Activated CD4-positive, alpha-beta memory T cell treated with anti-CD3 and anti-CD28 coated beads for 36 hours (primary cell): ENCODE results near the gene CHRNA5. TPM values are rescaled to one million over a fixed set of nuclear protein-coding genes. Genes with fewer than 3 reads are reported as not detected.

Experiments used
- CTCF ChIA-PET: fragments of 350-600 bp; sonication (Branson Sonifier 250); formaldehyde crosslinking; loops from one replicate; lab custom pipeline; 2021; ENCODE audit warnings: antibody characterized with exemption, inconsistent platforms; lab: Charles Lee
- POLR2A ChIA-PET: fragments of 350-600 bp; sonication (Branson Sonifier 250); formaldehyde crosslinking; loops from one replicate; lab custom pipeline; 2021; ENCODE audit warnings: antibody characterized with exemption; lab: Charles Lee
- DNase-seq: peaks from one replicate; pipeline ENCODE4 v3.0.0-alpha.2; 2020
- H3K27ac Mint-ChIP-seq: one replicate; pipeline ENCODE4 v1.8.0; 2021; ENCODE audit warnings: mixed read lengths
- H3K27me3 Mint-ChIP-seq: one replicate; pipeline ENCODE4 v1.8.0; 2021; ENCODE audit warnings: mixed read lengths
- H3K36me3 Mint-ChIP-seq: one replicate; pipeline ENCODE4 v1.8.0; 2021; ENCODE audit warnings: mixed read lengths
- H3K4me1 Mint-ChIP-seq: one replicate; pipeline ENCODE4 v1.8.0; 2021; ENCODE audit warnings: low read depth, mixed read lengths
- H3K4me3 Mint-ChIP-seq: one replicate; pipeline ENCODE4 v1.8.0; 2021; ENCODE audit warnings: mild to moderate bottlenecking, mixed read lengths
- H3K9me3 Mint-ChIP-seq: one replicate; pipeline ENCODE4 v1.8.0; 2021; ENCODE audit warnings: mixed read lengths
- intact Hi-C: fragments of 100-400 bp; cut with micrococcal nuclease; formaldehyde crosslinking; loops from one replicate; pipeline ENCODE4 v1.15.1; 2023
- total RNA-seq, 2 experiments: library from RNA; stranded (reverse); gene quantifications; one replicate each; pipeline ENCODE4 v1.2.3, GENCODE V29; 2021

Gene CHRNA5
- total RNA-seq, 2 experiments from 2014 or later: 4.0 to 4.5 TPM

DNA sequence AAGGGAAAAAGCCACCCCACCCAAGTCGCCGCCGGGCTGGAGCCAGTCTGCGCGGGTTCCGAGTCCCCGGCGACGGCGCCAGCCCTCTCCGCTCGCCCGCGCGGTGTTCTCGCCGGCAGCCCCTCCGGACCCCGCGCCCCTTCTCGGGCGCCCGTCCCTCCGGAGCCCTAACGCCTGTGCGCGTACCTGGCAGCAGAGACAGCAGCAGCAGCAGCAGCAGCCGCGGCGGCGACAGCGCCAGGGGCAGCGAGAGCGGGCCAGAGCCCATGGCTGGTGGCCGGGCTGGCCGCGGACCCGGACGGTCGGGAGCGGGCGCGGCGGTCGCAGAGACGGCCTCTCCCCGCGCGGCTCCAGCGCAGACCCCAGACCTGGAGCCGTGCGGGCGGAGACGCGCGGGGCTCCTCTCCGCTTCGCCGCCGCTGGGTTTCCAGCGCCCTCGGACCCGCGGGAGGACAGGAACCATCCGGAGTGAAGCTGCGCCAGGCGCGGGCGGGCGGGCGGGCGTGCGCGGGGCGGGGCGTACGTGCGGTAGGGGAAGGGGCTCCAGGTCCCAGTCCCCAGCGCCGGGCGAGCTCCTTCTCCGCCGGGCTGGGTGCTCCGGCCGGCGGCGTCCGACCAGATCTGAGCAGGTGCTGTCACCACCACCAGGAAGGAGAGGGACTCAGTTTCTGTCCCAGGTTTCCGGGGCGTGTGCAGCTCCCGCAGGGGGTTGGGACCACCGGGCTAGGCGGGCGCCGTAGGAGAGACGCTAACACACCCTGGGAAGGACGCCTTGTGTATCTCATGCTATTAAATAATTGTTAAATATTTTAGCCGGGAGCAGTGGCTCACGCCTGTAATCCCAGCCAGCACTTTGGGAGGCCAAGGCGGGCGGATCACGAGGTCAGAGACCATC is 55.5 kb downstream of the CHRNA5 start, which contains the start of gene CHRNA3:
Gene CHRNA3, minus strand, starts transcription at position 470 of the 895 bp plus-strand sequence. Its CDS starts 202 bp downstream, at position 268.
- Mint-ChIP-seq H3K27me3 (peaks cover 45% of the 10 kb centered on the region), H3K36me3 (no peaks in the 10 kb centered on the region), H3K4me3 (no peak within 1 kb of the TSS), H3K27ac (no peak within 1 kb of the TSS), H3K4me1 (peaks cover 9% of the 10 kb centered on the region), H3K9me3 (no peaks in the 10 kb centered on the region)
- ChIA-PET POLR2A (no interaction called here), CTCF (no interaction called here)
- no peak for DNase-seq
- intact Hi-C loops: no loop called here

DNA sequence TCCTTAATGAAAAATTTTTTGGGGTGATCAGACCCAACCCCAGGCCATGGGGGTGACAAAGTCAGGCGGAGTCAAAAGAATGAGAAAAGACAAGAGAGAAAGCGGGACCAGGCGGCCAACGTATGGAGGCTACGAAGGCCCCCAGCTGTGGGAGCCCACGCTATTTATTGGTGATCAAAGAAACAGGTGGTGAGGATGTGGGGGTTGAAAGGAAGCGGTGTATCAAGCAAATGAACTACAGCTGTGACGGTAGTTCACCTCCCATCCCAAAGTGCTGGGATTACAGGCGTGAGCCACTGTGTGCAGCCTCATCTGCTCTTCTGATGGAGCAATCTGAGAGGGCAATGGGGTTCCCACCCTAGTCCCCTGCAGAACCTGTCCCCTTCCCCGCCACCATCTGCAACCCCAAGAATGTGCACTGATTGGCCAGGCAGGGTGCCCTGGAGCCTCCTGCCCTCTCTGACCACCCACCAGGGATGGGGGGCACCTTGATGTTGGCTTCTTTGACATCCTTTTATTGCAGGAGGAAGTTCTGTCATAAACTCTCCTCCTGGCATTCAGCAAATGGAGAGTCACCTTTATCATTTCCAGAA is 56.6 kb downstream of the CHRNA5 start:
- peaks cover 50% of the 10 kb centered on the region for H3K27me3 Mint-ChIP-seq
- no peaks in the 10 kb centered on the region for H3K9me3 Mint-ChIP-seq
- POLR2A ChIA-PET: no interaction called here
- intact Hi-C loops: no loop called here
- H3K27ac Mint-ChIP-seq: no peak overlapping the region
- CTCF ChIA-PET: interaction anchor here (0.7 kb wide), 1 partner anchor 89 kb away, joined by 4 read pairs; no protein-coding TSS in a partner anchor
- no peak for DNase-seq
- H3K4me3 Mint-ChIP-seq: no peak overlapping the region
- H3K36me3 Mint-ChIP-seq: no peaks in the 10 kb centered on the region
- peaks cover 9% of the 10 kb centered on the region for H3K4me1 Mint-ChIP-seq

DNA sequence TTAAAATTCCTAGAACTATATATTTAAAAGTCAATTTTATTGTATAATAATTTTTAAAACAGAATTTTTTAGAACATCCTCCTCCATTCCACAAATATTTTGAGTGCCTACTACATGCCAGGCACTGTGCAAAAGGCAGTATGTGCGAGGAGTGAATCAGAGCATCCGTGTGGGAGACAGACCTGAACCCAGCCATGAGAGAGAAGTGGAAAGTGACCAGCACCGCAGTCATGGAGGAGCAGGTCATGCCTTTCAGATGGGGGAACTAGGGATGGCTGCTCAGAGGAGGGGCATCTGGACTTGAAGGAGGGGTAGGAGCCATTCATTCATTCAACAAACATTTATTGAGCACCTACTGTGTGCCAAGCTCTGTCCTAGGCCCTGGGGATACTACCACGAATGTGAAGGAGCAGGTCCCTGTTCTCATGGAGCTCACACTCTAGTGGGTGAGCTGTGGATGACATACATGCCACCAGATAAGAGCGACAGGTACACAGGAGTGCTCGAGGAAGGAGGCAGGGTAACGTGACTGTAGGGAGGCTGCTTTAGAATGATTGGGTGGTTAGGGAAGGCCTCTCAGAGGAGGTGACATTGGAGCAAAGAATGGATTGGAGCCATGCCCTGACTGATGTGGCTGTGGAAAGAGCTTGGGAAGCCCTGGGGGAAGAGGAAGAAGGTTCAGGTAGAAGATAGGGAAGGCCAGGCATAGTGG is 58.6 kb downstream of the CHRNA5 start:
- no peak overlapping the region for H3K27ac Mint-ChIP-seq
- no peaks in the 10 kb centered on the region for H3K9me3 Mint-ChIP-seq
- no peak for DNase-seq
- H3K4me1 Mint-ChIP-seq: peaks cover 9% of the 10 kb centered on the region
- CTCF ChIA-PET: interaction anchor here (1.0 to 1.4 kb wide), 2 partner anchors 14 to 131 kb away, joined by 3 read pairs; no protein-coding TSS in a partner anchor
- intact Hi-C loops: no loop called here
- no peak overlapping the region for H3K4me3 Mint-ChIP-seq
- peaks cover 52% of the 10 kb centered on the region for H3K27me3 Mint-ChIP-seq
- no peaks in the 10 kb centered on the region for H3K36me3 Mint-ChIP-seq
- POLR2A ChIA-PET: no interaction called here

DNA sequence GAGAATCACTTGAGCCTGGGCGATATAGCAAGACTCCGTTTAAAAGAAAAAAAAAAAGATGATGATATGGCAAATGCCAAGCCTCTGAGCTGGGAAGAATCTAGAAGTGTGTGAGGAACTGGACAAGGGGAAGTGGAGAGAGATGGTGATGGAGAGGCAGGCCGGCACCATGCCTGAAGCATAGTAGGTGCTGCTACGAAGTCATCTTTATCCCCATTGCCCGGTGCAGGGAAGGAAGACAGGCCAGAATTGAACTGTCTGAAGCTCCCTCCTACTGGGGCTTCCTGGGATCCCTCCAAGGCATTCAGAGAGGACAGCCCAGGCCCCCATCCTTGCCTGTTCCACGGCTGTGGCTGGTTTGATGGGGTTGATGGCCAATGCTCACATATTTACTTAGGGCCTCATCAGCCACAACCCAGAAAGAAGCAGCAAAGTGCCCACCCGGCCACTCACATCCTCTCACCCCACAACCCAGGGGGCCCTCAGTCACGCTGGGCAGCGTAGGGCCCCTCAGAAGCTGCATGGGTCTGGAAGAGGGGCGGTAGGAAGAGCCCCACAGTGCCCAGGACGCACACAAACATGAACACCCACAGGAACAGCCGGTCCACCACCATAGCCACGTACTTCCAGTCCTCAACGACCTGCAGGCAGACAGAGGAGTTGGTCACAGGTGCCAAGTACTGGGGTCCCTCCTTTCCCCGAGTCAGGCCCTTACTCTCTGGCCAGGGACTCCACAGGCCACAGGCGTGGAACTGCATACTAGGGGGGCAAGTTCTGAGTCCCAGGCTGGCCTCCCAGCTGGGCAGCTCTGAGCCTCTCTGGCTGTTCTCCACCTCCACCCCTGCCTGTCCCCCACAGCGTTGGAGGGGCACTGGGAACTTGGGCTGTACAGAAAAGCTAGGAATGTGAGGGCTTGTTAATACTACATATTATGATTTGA is 59.6 kb downstream of the CHRNA5 start:
- intact Hi-C loops: no loop called here
- ChIA-PET POLR2A (no interaction called here), CTCF (interaction anchor here (1.4 kb wide), 1 partner anchor 130 kb away, joined by 3 read pairs; no protein-coding TSS in a partner anchor)
- no peak for DNase-seq
- H3K27me3 Mint-ChIP-seq: peaks cover 48% of the 10 kb centered on the region
- no peaks in the 10 kb centered on the region for H3K9me3 Mint-ChIP-seq
- no peak overlapping the region for H3K4me3 Mint-ChIP-seq
- H3K4me1 Mint-ChIP-seq: peaks cover 9% of the 10 kb centered on the region
- H3K36me3 Mint-ChIP-seq: no peaks in the 10 kb centered on the region
- H3K27ac Mint-ChIP-seq: no peak overlapping the region

DNA sequence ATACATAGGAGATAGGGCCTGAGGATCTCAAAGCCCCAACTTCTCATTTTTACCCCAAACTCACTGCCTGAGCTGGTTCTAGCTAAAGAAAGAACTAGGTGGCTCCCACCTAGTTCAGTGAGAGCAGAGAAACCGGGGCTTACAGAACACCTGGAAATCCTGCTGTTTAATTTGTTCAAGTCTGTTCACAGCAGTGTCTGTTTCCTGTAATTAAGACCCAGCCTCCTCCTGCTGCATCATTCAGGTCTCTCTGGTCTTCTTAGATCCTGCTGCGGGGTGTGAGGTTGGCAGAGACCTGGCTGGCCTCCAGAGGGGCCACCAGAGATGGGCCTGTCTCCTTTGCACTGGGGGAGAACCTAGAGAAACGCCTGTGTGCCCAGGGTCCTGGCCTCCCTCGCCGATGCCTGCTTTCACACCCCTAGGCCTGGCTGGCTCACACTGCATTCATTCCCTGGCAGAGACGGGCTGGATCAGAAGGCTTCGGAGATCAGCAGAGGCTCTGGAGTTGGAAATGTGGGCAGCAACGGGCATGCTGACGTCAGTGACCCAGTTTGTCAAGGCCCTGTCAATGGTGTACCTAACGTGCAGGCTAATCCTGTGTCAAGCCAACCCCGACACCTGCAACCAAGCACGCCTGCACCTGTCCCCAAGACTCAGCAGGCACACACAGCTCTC is 60.4 kb downstream of the CHRNA5 start:
- no peak overlapping the region for H3K4me3 Mint-ChIP-seq
- DNase-seq: no peak
- H3K4me1 Mint-ChIP-seq: peaks cover 9% of the 10 kb centered on the region
- ChIA-PET CTCF (no interaction called here), POLR2A (no interaction called here)
- H3K27me3 Mint-ChIP-seq: peaks cover 45% of the 10 kb centered on the region
- no peaks in the 10 kb centered on the region for H3K36me3 Mint-ChIP-seq
- H3K9me3 Mint-ChIP-seq: no peaks in the 10 kb centered on the region
- no peak overlapping the region for H3K27ac Mint-ChIP-seq
- intact Hi-C loops: no loop called here

DNA sequence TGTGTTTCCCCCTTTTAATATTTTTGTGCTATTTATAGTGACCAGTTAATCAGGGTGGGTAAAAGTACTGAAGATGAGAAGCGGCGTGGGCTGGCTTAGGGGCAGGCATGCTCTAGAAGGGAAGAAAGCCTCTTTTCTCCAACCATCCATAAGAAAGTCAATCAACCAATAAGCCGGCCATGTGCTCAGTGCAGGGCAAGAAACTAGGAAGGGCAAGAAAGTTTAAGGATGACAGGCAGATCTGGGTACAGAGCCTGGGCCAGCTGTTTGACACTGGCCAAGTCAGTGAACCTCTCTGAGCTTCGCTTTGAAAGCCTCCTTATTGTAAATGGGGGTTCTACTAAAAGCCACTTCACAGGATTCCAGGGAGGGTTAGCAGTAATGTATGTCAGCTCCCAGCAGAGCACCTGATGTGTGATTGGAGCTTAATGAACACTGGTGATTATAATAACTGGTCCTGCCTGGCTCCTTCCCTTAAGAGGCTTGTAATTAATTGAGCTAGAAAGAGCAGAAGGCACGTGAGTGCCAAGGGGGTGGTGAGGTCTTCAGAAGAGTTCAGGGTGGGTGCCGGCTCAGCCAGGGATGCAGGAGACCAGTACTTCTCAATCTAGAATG is 61.2 kb downstream of the CHRNA5 start:
- Mint-ChIP-seq H3K27me3 (peaks cover 40% of the 10 kb centered on the region), H3K27ac (no peak overlapping the region), H3K4me1 (peaks cover 5% of the 10 kb centered on the region), H3K9me3 (no peaks in the 10 kb centered on the region), H3K36me3 (no peaks in the 10 kb centered on the region), H3K4me3 (no peak overlapping the region)
- intact Hi-C loops: no loop called here
- ChIA-PET CTCF (interaction anchor here (0.6 to 1.5 kb wide), 3 partner anchors 14 to 100 kb away, joined by 3 to 4 read pairs (median 3); no protein-coding TSS in a partner anchor), POLR2A (no interaction called here)
- no peak for DNase-seq

DNA sequence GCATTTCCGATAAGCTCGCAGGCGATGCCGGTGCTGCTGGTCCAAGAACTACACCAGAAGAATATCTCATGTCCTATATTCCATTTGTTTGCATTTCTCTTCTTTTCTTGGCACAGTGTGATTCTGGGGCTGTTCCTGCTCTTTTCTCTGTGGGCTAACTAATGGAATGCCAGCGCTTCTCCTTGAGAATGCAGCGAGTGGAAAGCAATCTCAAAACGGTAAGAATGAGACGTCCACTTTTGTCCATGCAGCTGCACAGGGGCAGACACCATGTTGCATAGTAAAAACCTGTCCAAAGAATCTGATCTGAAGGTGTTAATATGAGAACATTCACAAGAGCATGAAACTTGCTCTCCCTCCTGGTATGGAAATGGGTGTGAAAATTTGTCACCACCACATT is 62.0 kb downstream of the CHRNA5 start:
- ChIA-PET POLR2A (no interaction called here), CTCF (interaction anchor here (0.6 to 1.5 kb wide), 3 partner anchors 13 to 99 kb away, joined by 3 to 4 read pairs (median 3); no protein-coding TSS in a partner anchor)
- Mint-ChIP-seq H3K36me3 (no peaks in the 10 kb centered on the region), H3K4me3 (no peak overlapping the region), H3K27ac (no peak overlapping the region), H3K9me3 (no peaks in the 10 kb centered on the region), H3K27me3 (peaks cover 31% of the 10 kb centered on the region), H3K4me1 (no peaks in the 10 kb centered on the region)
- DNase-seq: no peak
- intact Hi-C loops: no loop called here

DNA sequence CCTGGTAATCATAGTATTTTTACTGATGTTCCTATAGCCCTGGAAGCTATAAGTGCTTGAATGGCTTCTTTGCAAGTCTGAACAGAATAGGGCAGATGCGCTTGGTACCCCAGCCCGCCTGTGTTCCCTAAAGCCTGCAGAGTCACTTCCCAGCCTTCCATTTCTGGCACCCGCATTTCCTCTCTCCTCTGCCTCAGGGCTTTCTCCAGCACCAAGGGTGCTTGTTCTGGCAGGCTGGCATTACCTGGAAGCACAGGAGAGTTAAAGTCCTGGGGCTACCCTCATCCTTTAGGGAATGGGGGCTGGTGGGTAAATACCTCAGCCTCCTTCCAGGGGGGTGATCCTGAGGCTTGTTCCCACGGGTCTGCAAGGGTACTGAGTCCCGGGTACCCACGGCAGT is 62.9 kb downstream of the CHRNA5 start:
- POLR2A ChIA-PET: no interaction called here
- CTCF ChIA-PET: no interaction called here
- H3K4me1 Mint-ChIP-seq: no peaks in the 10 kb centered on the region
- no peak overlapping the region for H3K4me3 Mint-ChIP-seq
- H3K27ac Mint-ChIP-seq: no peak overlapping the region
- no peak for DNase-seq
- H3K9me3 Mint-ChIP-seq: peaks cover 4% of the 10 kb centered on the region
- no peaks in the 10 kb centered on the region for H3K36me3 Mint-ChIP-seq
- intact Hi-C loops: no loop called here
- peaks cover 26% of the 10 kb centered on the region for H3K27me3 Mint-ChIP-seq

DNA sequence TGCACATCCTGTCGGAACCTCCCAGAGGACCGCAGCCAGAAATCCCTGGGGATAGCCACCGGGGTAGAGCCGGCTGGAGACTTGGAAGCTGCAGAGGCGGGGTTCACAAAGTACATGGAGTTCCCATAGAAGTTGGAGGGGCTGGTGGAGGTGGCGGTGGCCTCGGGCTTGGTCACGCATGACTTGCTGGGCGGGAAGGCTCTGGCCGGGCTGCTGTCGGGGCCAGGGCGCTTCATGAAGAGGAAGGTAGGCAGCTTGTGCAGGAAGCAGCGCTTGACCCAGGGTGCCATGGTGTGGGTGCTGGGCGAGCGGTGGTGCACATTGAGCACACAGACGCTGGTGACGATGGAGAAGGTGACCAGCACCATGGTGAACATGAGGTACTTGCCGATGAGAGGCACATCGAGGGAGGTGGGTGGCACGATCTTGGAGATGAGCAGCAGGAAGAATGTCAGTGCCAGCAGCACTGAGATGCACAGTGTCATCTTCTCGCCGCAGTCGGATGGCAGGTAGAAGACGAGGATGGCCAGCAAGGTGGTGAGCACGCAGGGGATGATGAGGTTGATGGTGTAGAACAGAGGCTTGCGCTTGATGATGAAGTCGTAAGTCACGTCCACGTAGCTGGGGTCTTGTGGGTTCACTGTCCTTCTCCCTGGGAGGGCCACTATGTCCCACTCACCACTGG is 63.9 kb downstream of the CHRNA5 start:
- Mint-ChIP-seq H3K9me3 (peaks cover 9% of the 10 kb centered on the region), H3K27ac (no peak overlapping the region), H3K4me3 (no peak overlapping the region), H3K27me3 (peaks cover 21% of the 10 kb centered on the region), H3K4me1 (no peaks in the 10 kb centered on the region), H3K36me3 (no peaks in the 10 kb centered on the region)
- CTCF ChIA-PET: no interaction called here
- intact Hi-C loops: no loop called here
- no peak for DNase-seq
- POLR2A ChIA-PET: no interaction called here

DNA sequence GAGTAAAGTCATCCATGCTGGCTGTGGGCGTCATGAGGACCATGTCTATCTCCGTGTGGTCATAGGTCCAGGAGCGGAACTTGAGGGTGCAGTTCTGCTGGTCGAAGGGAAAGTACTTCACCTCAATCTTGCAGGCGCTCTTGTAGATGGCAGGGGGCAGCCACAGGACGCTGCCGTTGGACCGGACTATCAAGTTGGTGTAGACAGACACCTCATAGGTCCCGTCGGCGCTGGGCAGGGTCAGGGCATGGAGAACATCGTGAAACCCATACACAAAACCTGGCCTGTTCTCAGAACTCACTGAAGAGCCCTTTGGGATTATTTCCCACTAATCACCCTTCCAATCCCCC is 64.4 kb downstream of the CHRNA5 start:
- Mint-ChIP-seq H3K27me3 (peaks cover 20% of the 10 kb centered on the region), H3K36me3 (no peaks in the 10 kb centered on the region), H3K4me3 (no peak overlapping the region), H3K9me3 (peaks cover 9% of the 10 kb centered on the region), H3K4me1 (no peaks in the 10 kb centered on the region), H3K27ac (no peak overlapping the region)
- no peak for DNase-seq
- intact Hi-C loops: no loop called here
- ChIA-PET CTCF (no interaction called here), POLR2A (no interaction called here)
